Suppressor macrophage (primary cell): Measurements from ENCODE around the gene DBNDD2.

ENCODE experiments used
- DNase-seq, 4 experiments: peaks; one replicate each; pipeline ENCODE4 v3.0.0-alpha.2; 2020 to 2022
- total RNA-seq, 17 experiments: gene quantifications; one replicate each; lab custom pipeline; 2026; ENCODE audit warnings: mixed read lengths in 6 of 17, inconsistent platforms in 3 of 17; lab: John Stamatoyannopoulos, UW

Gene DBNDD2, protein sequence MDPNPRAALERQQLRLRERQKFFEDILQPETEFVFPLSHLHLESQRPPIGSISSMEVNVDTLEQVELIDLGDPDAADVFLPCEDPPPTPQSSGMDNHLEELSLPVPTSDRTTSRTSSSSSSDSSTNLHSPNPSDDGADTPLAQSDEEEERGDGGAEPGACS
- 0.07 to 2.8 (median 0.40) reads per million in 17 experiments for total RNA-seq

DNA sequence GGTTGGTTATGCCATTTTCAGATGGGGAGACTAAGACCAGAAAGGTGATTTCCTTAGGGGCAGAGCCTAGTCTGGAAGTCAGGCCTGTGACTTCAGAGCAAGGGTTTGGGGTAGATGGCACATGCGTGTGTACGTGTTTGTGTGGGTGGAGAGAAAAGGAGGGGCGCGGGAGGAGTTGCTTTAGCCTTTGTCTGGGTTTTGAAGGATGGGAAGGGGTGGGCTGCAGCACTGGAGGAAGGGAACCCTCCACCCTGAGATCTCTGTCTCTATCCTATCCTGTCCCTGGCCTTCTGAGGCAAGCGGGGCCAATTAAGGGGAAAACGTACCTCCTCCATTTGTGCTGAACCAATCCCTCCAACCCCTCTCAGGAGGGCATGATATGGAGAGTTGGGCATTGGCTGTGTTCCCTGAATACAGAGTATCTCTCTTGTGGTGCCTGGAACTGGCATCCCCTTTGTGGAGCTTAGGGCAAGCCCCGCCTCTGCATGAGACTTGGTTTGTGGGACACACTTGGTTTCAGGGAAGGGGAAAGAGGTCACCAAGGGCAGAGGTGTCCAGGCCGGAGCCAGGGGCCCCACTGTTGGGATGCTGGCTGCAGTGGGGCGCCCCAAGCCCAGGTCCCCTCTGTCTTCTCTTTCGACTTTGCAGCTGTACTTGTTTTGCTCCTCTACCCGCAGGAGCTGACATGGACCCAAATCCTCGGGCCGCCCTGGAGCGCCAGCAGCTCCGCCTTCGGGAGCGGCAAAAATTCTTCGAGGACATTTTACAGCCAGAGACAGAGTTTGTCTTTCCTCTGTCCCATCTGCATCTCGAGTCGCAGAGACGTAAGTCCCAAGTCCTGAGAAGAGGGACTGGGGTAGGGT is at the start of gene DBNDD2:
TSS of gene DBNDD2 (plus strand) at position 507 of the 863 bp plus-strand sequence. CDS start at position 686, 179 bp downstream.
- DNase-seq: no peak

DNA sequence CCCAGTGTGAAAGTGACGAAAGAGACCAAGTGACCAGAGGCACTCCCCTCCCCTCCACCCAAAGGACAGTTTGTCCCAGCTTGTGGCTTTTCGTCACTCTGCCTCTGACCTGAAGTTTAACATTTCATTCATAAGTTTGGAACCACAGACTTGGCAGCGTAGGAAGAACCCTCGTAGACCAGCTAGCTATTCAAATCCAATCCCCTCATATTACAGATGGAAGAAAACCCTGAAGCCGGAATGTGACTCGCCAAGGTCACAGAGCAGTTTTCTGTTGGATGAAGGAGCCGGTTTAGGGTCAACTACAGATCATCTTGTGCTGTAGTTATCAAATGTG is 49.1 kb upstream of the DBNDD2 start:
- peak in 2 of 4 experiments; percentile 32 to 48 for DNase-seq

DNA sequence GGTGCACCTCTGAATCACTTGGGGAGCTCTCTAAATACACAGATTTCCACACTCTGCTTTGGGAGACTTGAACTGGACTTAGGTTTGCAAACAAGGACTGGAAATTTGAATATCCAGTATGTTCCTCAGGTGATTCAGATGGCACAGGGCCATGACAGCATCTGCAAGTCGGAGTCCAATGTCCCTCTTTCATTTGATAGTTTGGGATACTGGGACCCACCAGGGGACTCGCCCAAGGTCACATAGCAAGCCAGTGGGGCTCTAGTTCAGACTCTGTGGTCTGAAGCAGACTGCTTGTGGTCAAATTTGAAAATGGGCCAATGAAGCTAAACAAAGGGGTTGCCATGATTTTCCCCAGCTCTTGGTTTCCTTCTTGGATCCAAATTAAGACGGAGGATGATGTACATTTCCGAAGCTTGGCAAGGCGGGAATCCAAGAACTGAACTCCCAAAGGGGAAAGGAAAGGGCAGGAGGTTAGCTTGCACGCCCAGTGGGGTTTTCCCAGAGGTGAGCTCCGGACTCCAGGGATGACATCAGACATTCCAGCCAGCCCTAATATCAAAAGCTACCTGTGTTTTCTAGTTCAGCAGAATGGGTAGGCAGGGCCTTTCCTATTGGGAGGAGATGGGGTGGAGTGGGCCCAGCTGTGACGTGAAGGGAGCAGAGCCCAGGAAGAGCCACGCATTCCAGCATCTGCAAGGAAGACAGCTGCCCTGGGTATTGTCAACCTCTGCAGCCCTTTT is 48.5 kb upstream of the DBNDD2 start:
- no peak for DNase-seq

DNA sequence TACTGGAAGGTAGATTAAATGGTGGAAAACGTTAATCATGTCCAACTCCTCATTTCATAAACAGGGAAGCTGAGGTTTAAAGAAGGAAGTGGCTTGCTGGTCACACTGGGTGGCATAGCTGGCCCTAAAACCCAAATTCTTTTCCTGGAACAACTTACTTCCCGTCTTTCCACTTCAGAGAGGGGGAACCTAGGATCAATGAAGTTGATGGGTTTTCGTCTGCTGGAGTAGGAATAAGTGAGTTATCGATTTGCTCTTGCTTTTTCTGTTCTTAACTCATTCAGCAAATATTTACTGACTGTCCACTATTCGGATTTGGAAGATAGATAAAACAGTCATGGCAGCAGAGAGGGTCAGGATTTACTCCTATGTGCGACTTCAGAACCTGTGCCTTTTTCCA is 46.3 kb upstream of the DBNDD2 start:
- peak; percentile 53 to 78 (median 74) for DNase-seq

DNA sequence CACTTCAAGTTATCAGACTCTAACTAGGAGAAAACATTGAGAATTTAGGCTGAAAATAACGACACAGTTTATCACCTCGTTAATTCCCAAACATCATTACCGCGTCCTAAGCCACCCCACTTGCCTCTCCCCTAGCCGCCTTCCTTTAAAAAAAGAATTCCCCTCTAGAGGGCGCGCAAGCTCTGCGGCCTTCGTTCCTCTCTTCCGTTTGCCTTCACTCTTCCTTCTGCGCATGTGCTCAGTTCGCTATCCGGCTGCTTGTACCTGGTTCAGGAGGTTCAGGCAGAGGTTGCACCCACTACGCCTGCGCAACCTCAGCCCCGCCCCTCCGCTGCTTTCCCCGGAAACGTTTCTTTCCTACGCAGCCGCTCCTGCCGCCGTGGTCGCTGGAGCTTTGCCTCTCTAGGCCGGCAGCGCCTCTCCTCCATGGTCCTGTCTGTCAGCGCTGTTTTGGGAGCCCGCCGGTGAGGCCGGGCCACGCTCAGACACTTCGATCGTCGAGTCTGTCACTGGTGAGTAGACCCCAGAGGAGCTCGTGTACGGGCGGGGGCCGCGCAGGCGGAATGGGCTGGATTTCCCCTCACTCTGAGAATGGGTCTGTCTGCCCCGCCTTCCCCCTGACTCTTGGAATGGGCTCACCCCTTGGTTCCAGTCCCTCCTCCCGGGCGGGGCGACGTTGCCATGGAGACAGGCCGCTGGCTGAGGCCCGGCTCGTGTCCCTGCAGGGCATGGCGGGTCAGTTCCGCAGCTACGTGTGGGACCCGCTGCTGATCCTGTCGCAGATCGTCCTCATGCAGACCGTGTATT is 45.1 kb upstream of the DBNDD2 start, which contains the start of gene SYS1:
TSS of gene SYS1 (plus strand) at position 353 of the 807 bp plus-strand sequence. CDS start at position 729, 376 bp downstream.
- DNase-seq: peak; percentile 98 to 99 (median 98)

DNA sequence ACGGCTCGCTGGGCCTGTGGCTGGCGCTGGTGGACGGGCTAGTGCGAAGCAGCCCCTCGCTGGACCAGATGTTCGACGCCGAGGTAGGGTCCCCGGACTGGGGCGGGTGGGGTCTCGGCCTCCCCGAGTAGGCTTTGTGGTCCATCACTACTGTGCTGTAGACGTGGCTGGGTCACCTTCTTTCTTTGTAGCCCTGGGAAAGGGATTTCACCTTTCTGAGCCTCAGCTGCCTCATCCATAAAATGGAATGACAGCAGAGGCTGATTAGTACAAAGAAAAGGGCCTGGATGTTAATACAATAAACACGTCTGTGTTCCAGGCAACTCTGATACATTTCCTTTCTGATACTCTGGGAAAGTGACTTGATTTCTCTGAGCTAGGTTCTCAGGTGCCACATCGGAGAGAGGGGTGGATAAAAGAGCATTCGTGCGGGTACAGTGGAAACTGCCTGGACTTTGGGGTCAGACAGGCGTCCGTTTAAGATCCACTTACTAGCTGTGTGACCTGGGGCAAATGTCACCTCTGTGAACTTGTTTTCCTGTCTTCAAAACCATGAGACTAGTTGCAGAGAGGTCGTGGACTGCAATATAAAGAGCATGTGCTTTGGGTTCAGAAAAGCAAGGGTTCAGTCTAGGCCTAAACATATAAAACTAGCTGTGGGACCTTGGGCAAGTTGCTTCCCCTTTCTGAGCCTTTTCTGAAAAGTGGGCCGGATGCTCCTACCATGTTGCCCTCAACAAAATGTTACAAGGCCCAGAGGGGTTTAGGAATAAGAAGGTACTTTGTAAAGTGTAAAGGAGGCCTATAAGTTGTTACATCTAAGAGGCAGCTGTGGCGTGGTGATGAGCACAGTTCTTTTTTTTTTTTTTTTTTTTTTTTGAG is 44.2 kb upstream of the DBNDD2 start:
- peak in 2 of 4 experiments; percentile 22 to 31 for DNase-seq

DNA sequence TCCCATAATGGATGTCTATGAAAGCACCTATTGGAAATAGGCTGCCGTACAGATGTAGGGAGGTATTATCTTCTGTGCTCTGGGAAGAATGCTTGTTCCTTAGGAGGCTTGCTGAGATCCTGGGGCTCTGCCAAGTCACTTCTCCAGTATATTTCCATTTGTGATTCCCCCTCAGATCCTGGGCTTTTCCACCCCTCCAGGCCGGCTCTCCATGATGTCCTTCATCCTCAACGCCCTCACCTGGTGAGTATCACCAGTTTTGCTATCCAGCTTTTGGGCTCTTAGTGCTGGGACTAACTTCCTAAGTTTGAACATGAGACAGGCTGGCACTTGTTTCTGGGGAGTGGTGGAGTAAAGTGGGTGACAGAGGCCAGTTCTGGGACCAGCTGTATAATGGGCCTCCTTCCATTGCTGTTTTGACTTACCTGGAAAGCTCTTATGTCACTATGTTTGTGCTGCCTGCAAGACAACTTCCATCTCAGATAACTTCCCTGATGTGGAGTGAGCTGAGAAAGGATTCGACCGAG is 42.6 kb upstream of the DBNDD2 start:
- no peak for DNase-seq

DNA sequence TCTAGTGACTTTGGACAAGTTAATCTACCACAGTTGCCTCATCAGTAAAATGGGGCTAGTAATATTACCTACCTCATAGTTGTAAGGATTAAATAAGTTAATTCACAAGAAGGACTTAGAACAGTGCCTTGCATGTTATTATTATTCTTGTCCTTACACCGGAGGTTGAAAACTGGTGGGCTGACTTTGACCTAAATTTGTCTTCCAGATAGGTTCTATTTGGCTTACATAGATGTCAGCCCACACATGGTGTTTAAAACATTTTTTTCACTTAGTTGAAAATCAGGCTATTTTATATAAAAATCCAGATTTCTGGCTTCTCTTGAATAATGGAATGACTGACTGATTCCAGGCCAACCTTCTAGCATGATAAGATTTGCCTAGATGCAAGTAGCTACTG is 41.9 kb upstream of the DBNDD2 start:
- no peak for DNase-seq

DNA sequence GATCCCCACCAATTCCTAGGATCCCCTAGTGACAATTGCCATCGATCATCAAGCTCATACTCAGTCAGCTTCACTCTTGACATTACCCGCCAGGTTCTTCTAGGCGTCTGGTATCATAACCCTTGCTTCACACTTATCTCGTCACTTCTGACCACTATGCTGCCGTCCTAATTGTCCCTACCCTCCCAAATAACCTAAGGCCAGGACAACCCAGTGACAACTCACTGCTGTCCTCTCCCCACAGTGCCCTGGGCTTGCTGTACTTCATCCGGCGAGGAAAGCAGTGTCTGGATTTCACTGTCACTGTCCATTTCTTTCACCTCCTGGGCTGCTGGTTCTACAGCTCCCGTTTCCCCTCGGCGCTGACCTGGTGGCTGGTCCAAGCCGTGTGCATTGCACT is 41.5 kb upstream of the DBNDD2 start:
- no peak for DNase-seq

DNA sequence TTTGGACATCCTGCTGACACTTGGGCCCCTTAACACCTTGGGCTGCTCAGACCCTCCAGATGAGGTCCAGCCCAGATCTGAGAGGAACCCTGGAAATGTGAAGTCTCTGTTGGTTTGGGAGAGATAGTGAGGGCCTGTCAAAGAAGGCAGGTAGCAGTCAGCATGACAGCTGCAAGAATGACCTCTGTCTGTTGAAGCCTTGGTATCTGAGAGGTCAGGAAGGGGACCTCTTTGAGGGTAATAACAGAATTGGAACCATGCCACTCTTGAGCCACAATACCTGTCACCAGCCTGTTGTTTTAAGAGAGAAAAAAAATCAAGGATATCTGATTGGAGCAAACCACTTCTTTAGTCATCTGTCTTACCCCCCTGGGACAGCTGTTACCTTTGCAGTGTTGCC is 41.0 kb upstream of the DBNDD2 start:
- no peak for DNase-seq

DNA sequence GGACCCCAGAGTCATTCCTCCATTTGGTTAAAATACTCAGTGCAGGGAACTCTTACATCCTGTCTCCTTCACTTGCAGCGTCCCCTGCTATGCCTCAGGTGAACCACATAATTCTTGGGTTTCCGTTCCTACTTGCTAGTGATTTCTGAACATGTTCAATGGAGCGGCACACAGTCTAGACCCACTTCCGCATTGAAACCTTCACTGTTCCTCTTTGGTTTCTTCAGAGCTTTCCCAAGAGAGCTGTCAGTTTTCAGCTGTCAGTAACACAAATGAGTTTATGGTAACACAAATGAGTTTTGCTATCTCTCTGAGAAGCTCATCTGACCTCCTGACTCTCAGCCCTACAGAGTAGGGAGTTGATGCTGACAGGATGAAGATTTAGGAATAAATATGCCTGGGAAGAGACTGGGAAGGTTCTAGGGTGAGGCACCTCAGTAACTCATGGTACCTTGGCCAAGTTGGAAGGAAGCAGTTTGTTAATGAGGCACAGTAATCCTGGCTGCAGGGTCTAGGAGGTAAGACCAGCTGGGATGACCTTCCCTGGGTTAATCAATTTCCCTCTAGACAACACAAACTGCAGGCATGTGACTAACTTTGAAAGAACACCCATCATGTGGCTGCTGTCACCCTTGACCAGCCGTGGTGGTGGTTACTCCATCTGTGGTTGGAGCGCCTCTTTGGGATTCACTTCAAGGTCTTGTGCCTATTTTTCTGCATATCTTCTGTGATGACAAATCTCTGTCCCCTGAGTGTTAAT is 39.7 kb upstream of the DBNDD2 start:
- peak; percentile 75 to 86 (median 83) for DNase-seq

DNA sequence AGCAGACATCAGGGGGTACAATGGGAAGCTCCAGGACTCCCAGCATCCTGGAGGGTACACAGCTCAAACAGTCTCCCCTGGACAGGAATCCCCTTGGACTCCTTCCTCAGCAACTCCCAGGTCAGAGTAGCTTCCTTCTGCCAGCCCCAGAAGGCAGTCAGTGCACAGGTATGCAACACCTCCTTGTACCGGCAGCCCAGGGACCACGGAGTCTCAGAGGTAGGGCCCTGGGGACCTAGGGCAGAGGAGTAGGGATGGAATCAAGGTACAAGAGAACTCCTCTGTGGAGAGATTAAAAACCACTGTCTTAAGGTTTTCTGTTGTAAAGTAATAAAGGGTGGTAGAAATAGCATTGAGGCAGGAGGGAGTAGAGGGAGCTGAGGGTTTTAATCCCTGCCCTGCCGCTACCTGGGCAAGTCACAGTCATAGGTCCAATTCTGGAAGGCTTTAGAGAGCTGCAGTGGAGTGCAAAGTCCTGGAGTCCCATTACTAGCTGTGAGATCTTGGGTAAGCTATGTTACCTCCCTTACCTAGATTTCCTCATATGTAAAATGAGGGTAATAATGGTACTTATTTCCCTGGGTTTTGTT is 37.4 kb upstream of the DBNDD2 start:
- DNase-seq: no peak

DNA sequence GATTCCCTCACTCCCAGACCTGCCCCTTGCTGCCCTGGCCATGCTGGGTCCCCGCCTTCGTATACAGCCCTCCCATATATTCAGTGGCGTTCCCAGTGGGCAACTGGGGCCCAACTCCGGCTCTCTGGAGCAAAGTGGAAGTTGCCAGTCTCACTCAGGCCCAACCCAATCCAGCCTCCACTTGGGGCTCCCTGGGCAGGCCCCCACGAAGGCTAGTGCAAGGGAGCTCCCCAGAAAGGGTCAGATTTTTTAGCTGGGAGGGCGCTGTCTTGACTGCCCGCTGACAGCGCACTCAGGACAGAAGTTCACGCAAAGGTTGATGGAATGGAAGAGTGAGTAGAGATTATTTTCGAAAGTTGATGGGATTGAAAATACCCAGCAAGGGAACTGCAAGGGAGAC is 35.8 kb upstream of the DBNDD2 start:
- DNase-seq: no peak

DNA sequence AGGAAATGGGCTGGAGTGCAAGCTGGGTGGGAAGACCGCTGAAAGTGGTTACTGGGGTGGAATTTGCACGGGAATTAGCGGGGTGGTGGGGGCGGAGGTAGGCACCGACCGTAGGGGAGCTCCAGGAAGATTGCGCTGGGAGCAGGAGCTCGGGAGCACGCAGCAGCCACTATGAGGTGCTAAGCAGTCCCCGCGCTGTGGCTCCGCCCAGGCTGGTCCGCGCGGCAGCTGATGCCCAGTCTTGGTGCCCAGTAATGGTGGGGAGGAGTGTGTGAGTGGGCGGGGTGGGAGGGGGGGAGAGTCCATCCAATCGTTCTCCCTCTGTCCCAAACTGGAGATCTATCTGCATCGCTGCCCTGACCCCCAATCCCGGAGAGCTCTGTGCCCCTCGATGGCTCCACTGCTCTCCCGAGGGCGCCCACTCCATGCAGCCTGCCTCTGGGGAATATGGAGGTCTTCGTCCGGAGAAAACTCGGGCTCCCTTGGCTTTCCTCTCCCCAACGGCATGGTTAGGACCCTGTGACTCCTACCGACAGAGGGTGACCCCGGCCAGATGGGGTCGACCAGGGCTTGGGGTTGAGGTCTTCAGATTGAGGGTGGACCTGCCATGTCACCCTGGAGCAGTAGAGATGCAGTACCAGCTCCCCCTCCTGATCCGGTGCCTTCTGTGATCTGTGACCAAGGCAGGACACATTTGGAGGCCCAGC is 35.3 kb upstream of the DBNDD2 start:
- peak in 2 of 4 experiments; percentile 38 for DNase-seq

DNA sequence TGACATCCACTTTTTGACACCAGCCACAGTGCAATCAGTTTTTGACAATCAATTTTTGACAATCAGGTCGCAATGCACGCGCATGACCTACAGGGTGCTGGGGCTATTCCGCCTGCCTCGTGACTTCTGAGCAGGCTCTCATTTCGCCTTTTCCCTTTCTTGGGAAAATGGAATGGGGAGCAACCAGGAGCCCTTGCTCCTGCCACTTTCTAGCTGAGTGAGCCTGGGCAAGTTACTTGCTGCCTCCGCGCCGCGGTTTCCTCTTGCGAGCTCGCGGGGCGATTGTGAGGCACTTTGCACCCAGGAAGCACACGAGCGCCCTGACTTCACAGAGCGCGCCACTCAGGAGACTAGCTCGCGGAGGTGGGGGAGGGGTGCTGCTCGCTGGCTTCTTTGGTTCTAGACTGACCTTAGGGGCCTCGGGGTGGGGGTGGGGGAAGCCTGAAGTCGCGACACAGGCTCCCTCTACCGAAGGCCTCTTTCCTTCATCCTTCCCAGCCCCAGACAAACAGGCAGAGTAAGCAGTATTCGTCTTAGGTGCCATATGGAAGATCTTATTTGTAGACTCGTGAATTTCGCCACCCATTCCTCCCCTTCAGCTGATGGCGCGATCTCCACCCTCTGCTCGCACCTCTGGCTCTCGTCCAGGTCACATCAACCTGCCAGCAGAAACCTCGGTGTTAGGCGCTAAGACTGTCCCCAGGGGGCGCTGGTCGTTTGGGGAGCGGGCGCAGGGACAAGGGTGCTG is 34.6 kb upstream of the DBNDD2 start:
- peak; percentile 84 to 92 (median 89) for DNase-seq

DNA sequence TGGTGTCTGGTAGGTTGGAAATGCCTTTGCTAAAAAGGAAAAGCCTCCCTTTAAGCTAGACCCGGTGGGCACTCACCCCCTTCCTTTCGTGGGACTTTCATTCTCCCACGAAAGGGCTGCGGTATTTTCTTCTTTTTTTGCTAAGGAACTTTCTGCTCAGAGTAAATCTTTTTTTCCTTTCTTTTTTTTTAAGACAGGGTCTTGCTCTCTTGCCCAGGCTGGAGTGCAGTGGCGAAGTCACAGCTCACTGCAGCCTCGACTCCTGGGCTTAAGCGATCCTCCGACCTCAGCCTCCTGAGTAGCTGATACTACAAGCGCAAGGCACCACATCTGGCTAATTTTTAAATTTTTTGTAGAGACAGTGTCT is 34.0 kb upstream of the DBNDD2 start:
- DNase-seq: no peak

DNA sequence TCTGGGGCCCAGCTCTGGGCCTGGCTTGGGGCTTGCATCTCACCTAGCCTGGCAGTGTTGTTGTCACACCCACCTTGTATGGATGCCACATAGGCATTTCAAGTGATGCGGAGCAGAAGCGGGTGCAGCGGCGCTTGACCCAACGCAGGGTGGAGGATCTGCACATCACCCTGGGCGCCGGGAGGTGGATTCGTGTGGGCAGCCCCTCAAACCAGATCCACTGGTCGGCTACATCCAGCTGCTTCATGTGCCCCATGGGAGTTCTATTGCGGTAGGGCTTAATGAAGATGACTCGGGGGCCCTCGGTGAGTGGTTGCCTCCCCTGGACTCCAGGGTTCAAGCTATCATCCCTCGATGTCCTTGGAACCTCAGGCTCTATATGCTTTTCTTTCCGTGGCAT is 33.1 kb upstream of the DBNDD2 start:
- DNase-seq: no peak

DNA sequence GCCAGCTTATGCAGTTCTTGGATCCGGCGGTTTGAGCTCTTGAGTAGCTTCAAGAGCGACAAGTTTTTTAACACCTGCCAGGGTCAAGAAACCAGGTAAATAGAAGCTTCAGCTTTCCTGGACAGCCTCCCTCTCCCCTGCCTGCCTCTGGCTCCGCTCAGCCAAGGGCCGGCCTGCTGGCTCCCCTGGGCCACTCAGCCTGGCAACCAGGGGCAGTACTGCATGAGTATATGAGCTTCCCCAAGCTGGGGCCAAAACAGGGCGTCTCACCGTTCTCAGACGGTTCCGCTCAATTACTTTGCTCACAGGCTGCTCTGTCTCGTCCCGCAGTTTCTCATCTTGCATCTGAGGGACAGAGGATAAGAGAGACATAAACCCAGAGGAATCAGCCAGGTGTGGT is 30.8 kb upstream of the DBNDD2 start:
- no peak for DNase-seq

DNA sequence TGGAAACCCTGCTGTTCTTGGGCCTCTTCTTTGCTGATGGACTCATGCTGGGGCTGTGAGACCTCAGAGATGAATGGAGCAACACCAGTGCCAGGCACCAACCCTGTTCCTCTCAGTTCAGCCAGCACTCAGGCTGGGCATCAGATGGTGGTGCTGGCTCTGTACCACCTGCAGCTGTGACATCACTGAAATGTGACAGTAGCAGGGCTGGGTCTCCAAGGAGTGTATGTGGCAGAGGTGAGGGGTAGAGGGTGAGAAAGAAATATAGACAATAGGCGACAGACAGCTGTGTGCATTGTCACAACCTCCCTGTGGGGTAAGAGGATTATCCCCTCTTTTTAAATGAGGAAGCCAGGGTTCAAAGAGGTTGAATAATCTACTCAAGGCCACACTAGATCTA is 29.9 kb upstream of the DBNDD2 start, which contains the start of gene TP53TG5:
TSS of gene TP53TG5 (minus strand) at position 135 of the 400 bp plus-strand sequence. CDS start at position 46, 89 bp downstream.
- DNase-seq: no peak
